ENCODE measurements around the gene MARK2.

GRCh38 chr11:63858628-63859550 is 20.0 kb downstream of the MARK2 start:
- TF ChIP-seq CTCF (IDR thresholded peaks at IDR 0.05 in 2 of 3, conservative IDR thresholded peaks at IDR 0.05 in 1 of 3; ENCODE audit: borderline replicate concordance in 1 of 3, insufficient read depth in 1 of 3, low read depth in 2 of 3, low read length in 2 of 3): no peak
- no peak for TF ChIP-seq YY1 (IDR thresholded peaks at IDR 0.05; ENCODE audit: extremely low read depth, insufficient replicate concordance, low read depth, low read length)
- no peak for TF ChIP-seq ZFX (IDR thresholded peaks at IDR 0.05)
- TF ChIP-seq POLR2A (IDR thresholded peaks at IDR 0.05; ENCODE audit: borderline replicate concordance, extremely low read depth, insufficient read depth, insufficient read length): no peak
- no peak for TF ChIP-seq EZH2 (IDR thresholded peaks at IDR 0.05)
- TF ChIP-seq SP1 (IDR thresholded peaks at IDR 0.05; ENCODE audit: low read depth): no peak
- no peak for TF ChIP-seq REST (IDR thresholded peaks at IDR 0.05; ENCODE audit: low read depth)
- no peak for TF ChIP-seq ZNF274 (IDR thresholded peaks at IDR 0.05; ENCODE audit: low read depth, low read length)
- TF ChIP-seq JUND (IDR thresholded peaks at IDR 0.05): no peak
- TF ChIP-seq ATF3 (IDR thresholded peaks at IDR 0.05): no peak
